Mesodermal cell (in vitro differentiated cells): ENCODE results near the gene ATP11A.
"Not testable (repeated sequence)": the region's sequence is repeated elsewhere in the genome, so short reads cannot be mapped to it uniquely, and the experiment has no call there.

Source experiments
- H3K27ac ChIP-seq: 2 replicates; pipeline ENCODE4 v1.7.0; 2013; ENCODE audit warnings: mild to moderate bottlenecking, low read depth, low read length, moderate library complexity; ENCODE audit not compliant: severe bottlenecking
- H3K36me3 ChIP-seq: 2 replicates; pipeline ENCODE4 v1.7.1; 2013; ENCODE audit warnings: mild to moderate bottlenecking, low read length, moderate library complexity; ENCODE audit not compliant: control insufficient read depth, insufficient read depth
- H3K4me1 ChIP-seq: one replicate; pipeline ENCODE4 v1.7.1; 2013; ENCODE audit warnings: mild to moderate bottlenecking, low read length; ENCODE audit not compliant: insufficient read depth, control insufficient read depth, poor library complexity, severe bottlenecking
- H3K4me3 ChIP-seq: 2 replicates; pipeline ENCODE4 v1.7.0; 2013; ENCODE audit warnings: low read length, control low read depth, mild to moderate bottlenecking; ENCODE audit not compliant: insufficient read depth, poor library complexity, severe bottlenecking; ENCODE audit errors: extremely low read depth
- H3K9me3 ChIP-seq: 2 replicates; pipeline ENCODE4 v1.7.1; 2013; ENCODE audit warnings: mild to moderate bottlenecking, low read length, moderate library complexity; ENCODE audit not compliant: control insufficient read depth
- WGBS, 2 experiments: methylation state at CpG; one replicate each; pipeline ENCODE4 v1.1.5; 2013; ENCODE audit warnings: missing lambda C conversion rate in 2 of 2; ENCODE audit not compliant: insufficient coverage in 2 of 2; 5-methylcytosine and 5-hydroxymethylcytosine counted together

The ATP11A gene

GRCh38 chr13:112703449-112704284 lies 13.8 kb downstream of the ATP11A start:
- no peaks in the 10 kb centered on the region for H3K9me3 ChIP-seq
- H3K4me1 ChIP-seq = peaks cover 27% of the 10 kb centered on the region
- no peak overlapping the region for H3K4me3 ChIP-seq
- H3K36me3 ChIP-seq = peaks cover 17% of the 10 kb centered on the region
- 93 to 97% methylated on average over 16 to 19 of the region's 22 CpGs for WGBS, 2 experiments
- H3K27ac ChIP-seq = no peak overlapping the region

GRCh38 chr13:112704308-112705145 lies 14.7 kb downstream of the ATP11A start:
- H3K27ac ChIP-seq = no peak overlapping the region
- H3K4me1 ChIP-seq = peaks cover 33% of the 10 kb centered on the region
- no peaks in the 10 kb centered on the region for H3K9me3 ChIP-seq
- 79 to 90% methylated on average over 8 to 9 of the region's 17 CpGs for WGBS, 2 experiments
- peaks cover 17% of the 10 kb centered on the region for H3K36me3 ChIP-seq
- H3K4me3 ChIP-seq = no peak overlapping the region

- H3K9me3 ChIP-seq = no peaks in the 10 kb centered on the region
- H3K4me3 ChIP-seq = no peak overlapping the region
- WGBS, 2 experiments = 88 to 96% methylated on average over 16 of the region's 17 CpGs
- peaks cover 17% of the 10 kb centered on the region for H3K36me3 ChIP-seq
- H3K4me1 ChIP-seq = peaks cover 33% of the 10 kb centered on the region
- no peak overlapping the region for H3K27ac ChIP-seq
These were observed 15.4 kb downstream of the ATP11A start for GRCh38 chr13:112705286-112705685.

GRCh38 chr13:112706171-112706570 lies 16.3 kb downstream of the ATP11A start:
- Histone ChIP-seq H3K9me3 (no peaks in the 10 kb centered on the region), H3K4me3 (no peak overlapping the region), H3K36me3 (peaks cover 16% of the 10 kb centered on the region), H3K27ac (no peak overlapping the region), H3K4me1 (peaks cover 40% of the 10 kb centered on the region)
- WGBS, 2 experiments = 100% methylated on average over 2 of the region's 4 CpGs

DNA sequence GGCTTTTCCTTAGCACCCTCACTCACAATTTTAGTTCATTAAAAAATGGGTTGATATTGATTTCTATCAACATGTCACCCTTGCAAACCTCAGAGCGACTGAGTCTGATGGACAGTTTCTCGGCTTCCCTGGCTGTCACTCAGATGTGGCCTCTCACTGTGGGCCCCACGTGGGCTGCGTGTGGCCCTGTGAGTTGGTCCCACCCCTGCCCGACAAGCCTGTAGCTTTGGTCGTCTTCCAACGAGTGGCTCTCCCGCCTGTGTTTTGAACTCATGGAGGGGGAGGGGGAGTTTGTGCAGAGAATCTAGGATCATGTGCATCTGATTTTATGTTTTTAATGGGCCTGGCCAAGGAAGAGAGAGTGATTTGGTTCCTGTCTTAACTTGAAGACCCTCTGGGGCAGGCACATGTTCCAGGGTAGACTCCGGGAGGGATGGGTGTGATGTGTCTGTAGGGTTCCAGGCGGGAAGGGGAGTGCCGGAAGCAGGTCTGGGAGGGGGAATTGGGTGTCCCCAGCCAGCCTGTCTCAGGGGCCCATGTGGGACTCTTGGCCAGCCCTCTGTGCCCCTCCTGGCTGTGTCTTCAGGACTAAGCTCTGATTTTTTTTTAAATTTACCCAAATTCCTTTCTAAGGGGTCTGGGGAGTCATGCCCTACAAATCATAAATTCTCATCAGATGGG lies 18.9 kb downstream of the ATP11A start:
- no peaks in the 10 kb centered on the region for H3K9me3 ChIP-seq
- WGBS, 2 experiments = 68 to 81% methylated on average over 10 of the region's 11 CpGs
- H3K27ac ChIP-seq = peak overlapping the region; percentile 83
- no peak overlapping the region for H3K4me3 ChIP-seq
- H3K36me3 ChIP-seq = peaks cover 5% of the 10 kb centered on the region
- H3K4me1 ChIP-seq = peaks cover 58% of the 10 kb centered on the region

DNA sequence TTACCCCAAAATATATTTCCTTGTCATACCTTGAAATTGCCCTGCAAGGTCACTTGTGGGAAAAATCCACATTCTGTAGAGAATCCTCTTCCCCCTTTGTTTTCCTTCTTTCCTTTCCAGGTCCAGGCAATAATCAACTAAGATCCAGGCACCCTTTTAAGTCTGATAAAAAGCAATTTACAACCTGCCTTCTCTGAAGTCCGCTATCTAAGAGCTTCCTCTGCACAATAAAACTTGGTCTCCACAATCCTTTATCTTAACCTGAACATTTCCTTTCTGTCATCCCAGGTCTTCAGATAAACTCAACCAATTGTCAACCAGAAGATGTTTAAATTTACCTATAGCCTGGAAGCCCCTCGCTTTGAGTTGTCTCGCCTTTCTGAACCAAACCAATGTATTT lies 19.5 kb downstream of the ATP11A start:
- not testable (repeated sequence) for H3K9me3 ChIP-seq, H3K4me3 ChIP-seq, H3K36me3 ChIP-seq
- 83 to 92% methylated on average over 1 of the region's 3 CpGs for WGBS, 2 experiments
- Histone ChIP-seq H3K27ac (peak overlapping the region; percentile 83), H3K4me1 (peaks cover 55% of the 10 kb centered on the region)

DNA sequence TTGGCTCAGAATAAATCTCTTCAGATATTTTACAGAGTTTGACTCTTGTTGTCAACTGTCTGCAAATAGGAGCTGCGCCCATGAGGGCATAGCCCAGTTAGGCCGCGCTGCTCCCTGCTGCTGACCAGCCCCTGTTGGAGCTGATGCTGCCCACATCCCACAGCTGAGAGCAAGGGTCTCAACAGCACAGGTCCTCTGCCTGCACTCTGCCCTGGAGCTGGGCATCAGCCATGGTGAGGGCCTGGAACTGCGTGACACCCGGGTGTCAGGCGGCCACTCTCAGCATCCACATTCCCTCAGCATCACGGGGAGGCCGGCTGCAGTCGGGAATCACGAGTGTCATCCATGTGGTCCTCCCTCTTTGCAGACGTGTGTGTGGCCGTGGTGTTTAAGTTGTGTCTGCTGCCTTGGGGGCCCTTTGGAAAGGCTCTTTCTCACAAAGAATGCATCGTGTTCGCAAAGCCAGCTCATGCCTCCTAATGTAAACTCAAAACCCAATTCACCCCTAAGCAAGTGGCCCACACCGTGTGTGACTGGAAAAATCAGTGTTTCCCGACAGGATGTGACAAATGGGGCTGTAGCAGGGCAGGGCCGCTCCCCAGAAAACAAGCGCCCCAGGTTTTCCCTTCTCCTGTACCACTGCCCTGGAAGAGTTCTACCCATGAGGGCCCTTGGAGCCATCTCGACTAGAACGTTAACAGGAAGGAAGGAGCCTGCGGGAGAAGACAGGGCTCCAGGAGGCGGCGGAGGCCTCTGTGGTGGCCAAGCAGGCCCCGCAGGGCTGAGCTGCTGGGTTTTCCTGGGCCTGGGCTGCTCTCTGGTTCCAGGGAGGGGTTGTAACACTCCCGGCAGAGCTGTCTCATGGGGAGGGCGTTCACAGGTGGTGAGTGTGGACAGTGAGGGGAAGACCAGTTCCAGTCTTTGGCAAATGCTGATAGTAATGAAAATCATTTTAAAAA lies 20.3 kb downstream of the ATP11A start:
- H3K9me3 ChIP-seq = peaks cover 6% of the 10 kb centered on the region
- peaks cover 51% of the 10 kb centered on the region for H3K4me1 ChIP-seq
- H3K27ac ChIP-seq = peak overlapping the region; percentile 83
- H3K36me3 ChIP-seq = peaks cover 16% of the 10 kb centered on the region
- no peak overlapping the region for H3K4me3 ChIP-seq
- 88% methylated on average over 18 to 20 of the region's 26 CpGs for WGBS, 2 experiments

- peaks cover 6% of the 10 kb centered on the region for H3K9me3 ChIP-seq
- WGBS, 2 experiments = 85 to 90% methylated on average over 14 to 19 of the region's 22 CpGs
- H3K4me3 ChIP-seq = peak overlapping the region; percentile 5
- peaks cover 50% of the 10 kb centered on the region for H3K4me1 ChIP-seq
- peaks cover 16% of the 10 kb centered on the region for H3K36me3 ChIP-seq
- peak overlapping the region; percentile 96 for H3K27ac ChIP-seq
These were observed 21.2 kb downstream of the ATP11A start for GRCh38 chr13:112710855-112711527.

DNA sequence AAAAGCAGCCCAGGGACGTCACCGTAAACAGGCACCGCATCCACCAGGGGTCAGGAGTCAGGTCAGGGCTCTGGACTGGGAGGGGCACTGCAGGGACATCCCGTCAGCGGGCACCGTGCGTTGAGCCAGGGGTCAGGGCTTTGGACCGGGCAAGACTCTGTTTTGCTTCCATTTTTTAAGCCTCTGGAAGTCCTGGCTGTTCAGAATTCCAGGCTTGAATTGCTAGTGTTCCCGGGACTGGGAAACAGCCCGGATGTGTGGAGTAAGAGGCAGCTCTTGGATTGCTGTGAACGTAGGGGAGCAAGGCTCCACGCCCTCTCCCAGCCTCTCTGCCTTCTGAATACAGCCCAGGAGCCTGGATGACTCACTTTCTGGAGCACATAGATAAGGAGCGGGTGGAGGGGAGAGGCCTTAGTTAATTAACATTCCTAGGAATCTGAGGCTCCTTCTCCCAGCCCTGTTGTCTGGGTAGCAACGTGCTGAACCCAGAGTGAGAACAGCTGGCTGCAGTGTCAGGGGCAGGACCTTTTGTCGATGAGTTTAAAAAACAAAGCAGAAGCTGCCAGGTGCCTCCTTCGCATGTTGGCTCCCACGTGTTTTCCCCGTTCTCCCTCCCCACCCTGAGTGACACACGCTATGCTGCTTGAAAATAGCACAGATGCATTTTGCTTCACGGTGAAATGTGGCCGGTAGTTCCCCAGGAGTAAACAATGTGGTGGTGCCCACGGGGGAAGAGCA lies 21.9 kb downstream of the ATP11A start:
- peak overlapping the region; percentile 96 for H3K27ac ChIP-seq
- peaks cover 16% of the 10 kb centered on the region for H3K36me3 ChIP-seq
- peaks cover 50% of the 10 kb centered on the region for H3K4me1 ChIP-seq
- H3K4me3 ChIP-seq = peak overlapping the region; percentile 16
- H3K9me3 ChIP-seq = peaks cover 6% of the 10 kb centered on the region
- WGBS, 2 experiments = 1 to 5% methylated on average over 12 to 17 of the region's 22 CpGs
